Measurements from ENCODE around the gene FKBP7. TPM values are rescaled to one million over a fixed set of nuclear protein-coding genes. Genes with fewer than 3 reads are reported as not detected.

The FKBP7 gene
- total and polyA plus RNA-seq, 2 of the 13 experiments (the other 11 are each of a cell fraction or from before 2014, with no cell fraction given) = 12.4 to 14.8 TPM

DNA sequence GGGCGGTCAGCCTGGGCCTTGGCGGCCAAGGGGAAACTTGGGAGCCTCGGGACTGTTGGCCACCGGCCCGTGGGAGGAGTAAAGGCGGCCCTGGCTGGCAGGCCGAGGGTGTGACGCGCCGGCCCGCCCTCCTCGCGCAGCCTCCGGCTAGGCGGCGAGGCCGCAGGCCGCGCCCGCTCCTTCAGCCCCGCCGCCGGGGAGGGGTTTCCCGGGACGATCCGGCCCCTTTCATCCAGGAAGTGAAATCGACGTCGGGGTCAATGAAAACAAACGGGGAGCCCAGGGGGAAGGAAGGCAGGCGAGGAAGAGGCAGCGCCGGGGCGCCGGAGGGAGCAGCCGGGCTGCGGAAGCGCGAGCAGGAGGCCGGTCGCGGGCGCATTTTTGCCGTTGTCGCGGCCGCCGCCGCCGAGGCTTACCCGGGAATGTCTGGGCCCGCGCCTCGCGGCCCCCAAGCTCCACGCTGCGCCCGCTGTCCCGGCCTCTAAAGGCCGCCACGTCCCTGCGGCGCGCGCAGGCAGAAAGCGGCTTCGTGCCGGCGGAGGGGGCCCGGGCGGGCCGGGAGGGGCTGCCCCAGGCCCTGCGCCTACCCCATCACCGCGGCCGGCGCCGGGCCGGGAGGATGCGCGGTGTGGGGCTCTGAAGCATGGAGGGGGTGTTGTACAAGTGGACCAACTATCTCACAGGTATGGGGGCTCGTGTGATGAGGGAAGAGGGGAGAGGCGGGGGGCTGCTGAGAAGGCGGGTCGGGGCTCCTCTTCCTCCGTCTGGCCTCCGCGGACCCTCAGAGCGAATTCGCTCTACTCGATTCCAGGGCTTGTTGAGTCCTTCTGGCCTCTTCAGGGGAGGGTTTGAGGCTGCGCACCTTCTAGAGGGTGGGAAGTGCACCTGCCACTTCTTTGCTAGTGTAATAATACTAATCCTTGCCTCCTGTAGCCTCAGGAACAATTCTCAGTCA lies 2.1 kb upstream of the FKBP7 start, which contains the start of gene PLEKHA3 (continued):
- TF ChIP-seq, protein P1, sequence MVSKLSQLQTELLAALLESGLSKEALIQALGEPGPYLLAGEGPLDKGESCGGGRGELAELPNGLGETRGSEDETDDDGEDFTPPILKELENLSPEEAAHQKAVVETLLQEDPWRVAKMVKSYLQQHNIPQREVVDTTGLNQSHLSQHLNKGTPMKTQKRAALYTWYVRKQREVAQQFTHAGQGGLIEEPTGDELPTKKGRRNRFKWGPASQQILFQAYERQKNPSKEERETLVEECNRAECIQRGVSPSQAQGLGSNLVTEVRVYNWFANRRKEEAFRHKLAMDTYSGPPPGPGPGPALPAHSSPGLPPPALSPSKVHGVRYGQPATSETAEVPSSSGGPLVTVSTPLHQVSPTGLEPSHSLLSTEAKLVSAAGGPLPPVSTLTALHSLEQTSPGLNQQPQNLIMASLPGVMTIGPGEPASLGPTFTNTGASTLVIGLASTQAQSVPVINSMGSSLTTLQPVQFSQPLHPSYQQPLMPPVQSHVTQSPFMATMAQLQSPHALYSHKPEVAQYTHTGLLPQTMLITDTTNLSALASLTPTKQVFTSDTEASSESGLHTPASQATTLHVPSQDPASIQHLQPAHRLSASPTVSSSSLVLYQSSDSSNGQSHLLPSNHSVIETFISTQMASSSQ (IDR thresholded peaks at IDR 0.05; ENCODE audit: low read depth) = no peak
- TF ChIP-seq, protein P1 (CRISPR knock-in tag; IDR thresholded peaks at IDR 0.05; ENCODE audit: borderline replicate concordance) = peak; percentile 39; the same call in 1 of the 2 replicates
- 0 out of 2 replicates have a peak, but pooled peaks have one; percentile 13 for TF ChIP-seq RARA (CRISPR knock-in tag; IDR thresholded peaks at IDR 0.05)
- peak; percentile 43; the same call in 1 of the 2 replicates for TF ChIP-seq GABPA (IDR thresholded peaks at IDR 0.05; ENCODE audit: low read depth, low read length)
- peak; percentile 83 for TF ChIP-seq GABPA (CRISPR knock-in tag; IDR thresholded peaks at IDR 0.05; ENCODE audit: low read depth)
- TF ChIP-seq RNF2 (conservative IDR thresholded peaks at IDR 0.05; ENCODE audit: low read depth) = peak; percentile 67
- no peak for TF ChIP-seq PLRG1 (conservative IDR thresholded peaks at IDR 0.05)
- TF ChIP-seq TARDBP (CRISPR knock-in tag; IDR thresholded peaks at IDR 0.05) = no peak
- TF ChIP-seq SNAI1 (CRISPR knock-in tag; IDR thresholded peaks at IDR 0.05; ENCODE audit: borderline replicate concordance) = peak; percentile 43; the same call in 1 of the 2 replicates
- TF ChIP-seq ZNF503 (CRISPR knock-in tag; IDR thresholded peaks at IDR 0.05) = peak; percentile 62; the same call in 1 of the 2 replicates
- no peak for TF ChIP-seq ZBTB26 (CRISPR knock-in tag; IDR thresholded peaks at IDR 0.05; ENCODE audit: borderline replicate concordance)
- TF ChIP-seq ISX (CRISPR knock-in tag; conservative IDR thresholded peaks at IDR 0.05) = no peak; the same call in 1 of the 2 replicates
- TF ChIP-seq ETV5 (CRISPR knock-in tag; IDR thresholded peaks at IDR 0.05; ENCODE audit: borderline replicate concordance) = peak; percentile 67
- TF ChIP-seq ZBTB3 (CRISPR knock-in tag; IDR thresholded peaks at IDR 0.05; ENCODE audit: borderline replicate concordance, low read depth) = no peak
- TF ChIP-seq ZNF431 (CRISPR knock-in tag; IDR thresholded peaks at IDR 0.05; ENCODE audit: borderline replicate concordance, low read depth) = peak; percentile 14; the same call in 1 of the 2 replicates
- TF ChIP-seq ZNF816 (CRISPR knock-in tag; IDR thresholded peaks at IDR 0.05; ENCODE audit: borderline replicate concordance) = peak; percentile 97
- peak; percentile 69 for TF ChIP-seq HNF4G (IDR thresholded peaks at IDR 0.05; ENCODE audit: borderline replicate concordance, low read depth, low read length)
- peak; percentile 44; the same call in 1 of the 2 replicates for TF ChIP-seq HNF4G (CRISPR knock-in tag; IDR thresholded peaks at IDR 0.05; ENCODE audit: borderline replicate concordance, low read depth)
